Kidney capillary endothelial cell (primary cell): ENCODE measurements around the gene EIF5A2.
"Not testable (repeated sequence)": the region's sequence is repeated elsewhere in the genome, so short reads cannot be mapped to it uniquely, and the experiment has no call there.

Source experiments
- DNase-seq: peaks from one replicate; pipeline ENCODE4 v3.0.0-alpha.2; 2018; ENCODE audit warnings: low spot score

The EIF5A2 gene

DNA sequence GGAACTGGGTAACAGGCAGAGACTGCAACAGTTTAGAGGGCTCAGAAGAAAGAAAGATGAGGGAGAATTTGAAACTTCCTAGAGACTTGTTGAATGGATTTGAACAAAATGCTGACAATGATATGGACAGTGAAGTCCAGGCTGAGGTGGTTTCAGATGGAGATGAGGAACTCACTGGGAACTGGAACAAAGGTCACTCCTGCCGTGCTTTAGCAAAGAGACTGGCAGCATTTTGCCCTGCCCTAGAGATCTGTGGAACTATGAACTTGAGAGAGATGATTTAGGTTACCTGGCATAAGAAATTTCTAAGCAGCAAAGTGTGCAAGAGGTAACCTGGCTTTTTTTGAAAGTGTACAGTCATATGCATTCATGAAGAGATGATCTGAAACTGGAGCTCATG is 11.7 kb downstream of the EIF5A2 start:
- DNase-seq, result no peak

GRCh38 chr3:170896333-170896732 is 12.1 kb downstream of the EIF5A2 start:
- DNase-seq, result not testable (repeated sequence)

DNA sequence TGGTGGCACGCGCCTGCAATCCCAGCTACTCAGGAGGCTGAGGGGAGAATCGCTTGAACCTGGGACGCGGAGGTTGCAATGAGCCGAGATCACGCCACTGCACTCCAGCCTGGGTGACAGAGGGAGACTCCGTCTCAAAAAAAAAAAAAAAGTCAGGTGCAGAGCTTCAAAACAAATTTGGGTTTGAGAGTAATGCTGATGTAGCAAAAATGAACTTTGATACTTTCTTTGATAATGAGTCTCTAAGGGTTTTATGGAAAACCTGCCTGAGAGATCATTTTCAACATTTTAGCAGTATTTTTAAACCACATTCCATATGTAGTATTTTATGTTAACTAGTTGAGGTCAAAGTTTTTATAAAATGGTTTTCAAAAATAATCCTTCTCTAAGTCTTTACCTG is 14.5 kb downstream of the EIF5A2 start:
- DNase-seq, result no peak

- DNase-seq, result no peak
These were observed 18.8 kb downstream of the EIF5A2 start for GRCh38 chr3:170889630-170890029.

- DNase-seq, result no peak
These were observed 19.3 kb downstream of the EIF5A2 start for GRCh38 chr3:170889132-170889531.

DNA sequence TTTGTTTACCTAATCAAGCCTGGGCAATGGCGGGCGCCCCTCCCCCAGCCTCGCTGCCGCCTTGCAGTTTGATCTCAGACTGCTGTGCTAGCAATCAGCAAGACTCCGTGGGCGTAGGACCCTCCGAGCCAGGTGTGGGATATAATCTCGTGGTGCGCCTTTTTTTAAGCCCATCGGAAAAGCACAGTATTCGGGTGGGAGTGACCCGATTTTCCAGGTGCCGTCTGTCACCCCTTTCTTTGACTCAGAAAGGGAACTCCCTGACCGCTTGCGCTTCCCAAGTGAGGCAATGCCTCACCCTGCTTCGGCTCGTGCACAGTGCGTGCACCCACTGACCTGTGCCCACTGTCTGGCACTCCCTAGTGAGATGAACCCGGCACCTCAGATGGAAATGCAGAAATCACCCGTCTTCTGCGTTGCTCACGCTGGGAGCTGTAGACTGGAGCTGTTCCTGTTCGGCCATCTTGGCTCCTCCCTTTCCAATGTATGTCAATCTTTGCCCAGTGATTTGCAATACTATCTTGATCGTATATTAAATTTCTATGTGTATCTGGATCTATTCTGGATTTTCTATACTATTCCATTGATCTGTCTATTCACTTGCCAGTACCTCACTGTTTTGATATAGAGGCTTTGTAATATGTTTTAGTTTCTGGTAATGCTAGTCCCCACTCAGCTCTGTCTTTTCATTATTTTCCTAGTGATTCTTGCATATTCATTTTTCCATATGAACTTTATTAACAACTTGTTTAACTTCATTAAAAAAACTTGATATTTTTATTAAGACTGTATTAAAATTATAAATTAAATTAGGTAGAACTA is 24.1 kb downstream of the EIF5A2 start:
- DNase-seq, result not testable (repeated sequence)

- not testable (repeated sequence) for DNase-seq
These were observed 29.7 kb downstream of the EIF5A2 start for GRCh38 chr3:170878688-170879087.

DNA sequence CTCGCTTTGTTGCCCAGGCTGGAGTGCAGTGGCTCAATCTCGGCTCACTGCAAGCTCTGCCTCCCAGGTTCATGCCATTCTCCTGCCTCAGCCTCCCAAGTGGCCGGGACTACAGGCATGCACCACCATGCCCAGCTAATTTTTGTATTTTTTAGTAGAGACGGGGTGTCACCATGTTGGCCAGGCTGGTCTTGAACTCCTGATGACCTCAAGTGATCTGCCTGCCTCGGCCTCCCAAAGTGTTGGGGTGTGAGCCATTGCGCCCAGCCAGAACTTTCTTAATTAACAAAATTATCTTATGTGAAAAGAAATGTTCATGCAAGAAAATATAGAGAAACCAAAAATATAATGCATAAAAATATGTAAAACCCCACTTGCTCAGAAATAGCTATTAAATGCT is 31.1 kb downstream of the EIF5A2 start:
- DNase-seq, result not testable (repeated sequence)

GRCh38 chr3:170876537-170876936 is 31.9 kb downstream of the EIF5A2 start:
- DNase-seq, result no peak

DNA sequence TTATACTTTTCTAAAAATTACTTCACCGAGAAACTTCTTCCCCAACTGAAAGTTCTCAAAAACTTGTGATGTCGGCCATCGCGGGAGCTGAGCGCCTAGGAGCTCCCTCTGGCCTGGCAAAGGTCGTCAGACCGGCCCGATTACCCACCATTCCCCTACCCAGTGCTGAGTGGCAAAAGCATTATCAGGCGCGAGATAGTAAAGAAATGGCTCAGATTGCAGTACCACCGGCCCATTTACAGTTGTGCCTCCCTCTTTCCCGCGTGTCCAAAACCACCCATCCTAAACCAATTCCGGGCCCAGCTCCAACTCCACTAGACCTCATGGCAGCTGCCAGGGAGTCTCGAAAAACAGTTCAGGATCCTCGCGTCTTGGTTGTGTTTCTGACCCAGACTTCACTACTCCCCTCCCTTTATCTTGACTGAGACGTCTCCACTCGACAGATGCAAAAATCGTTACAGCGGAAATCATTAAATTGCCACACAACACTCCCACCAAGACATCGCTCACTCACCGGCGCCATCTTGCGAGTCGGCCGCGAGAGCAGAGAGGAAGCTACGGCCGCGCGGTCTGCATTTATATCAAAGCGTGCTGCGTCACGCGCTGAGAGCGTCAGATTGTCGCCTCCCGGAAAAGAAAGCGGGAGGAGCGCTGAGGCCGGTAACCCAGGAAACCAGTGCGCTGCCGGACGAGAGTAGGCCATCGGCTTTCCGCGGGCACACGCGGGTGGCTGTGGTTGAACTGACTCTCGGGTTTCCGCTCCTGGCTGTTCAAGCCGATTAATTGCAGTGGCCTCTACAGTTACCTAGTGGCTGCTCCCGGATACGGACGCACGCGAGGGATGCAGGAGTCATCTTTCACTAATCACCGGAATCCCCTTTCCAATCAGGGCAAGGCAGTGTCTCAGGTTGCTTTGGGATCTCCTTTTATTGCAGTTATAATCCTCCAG is 38.5 kb downstream of the EIF5A2 start, which contains the start of gene RPL22L1:
Gene RPL22L1, minus strand, starts transcription at position 551 of the 949 bp plus-strand sequence. Its CDS starts 28 bp downstream, at position 523.
- DNase-seq, result peak; percentile 94

DNA sequence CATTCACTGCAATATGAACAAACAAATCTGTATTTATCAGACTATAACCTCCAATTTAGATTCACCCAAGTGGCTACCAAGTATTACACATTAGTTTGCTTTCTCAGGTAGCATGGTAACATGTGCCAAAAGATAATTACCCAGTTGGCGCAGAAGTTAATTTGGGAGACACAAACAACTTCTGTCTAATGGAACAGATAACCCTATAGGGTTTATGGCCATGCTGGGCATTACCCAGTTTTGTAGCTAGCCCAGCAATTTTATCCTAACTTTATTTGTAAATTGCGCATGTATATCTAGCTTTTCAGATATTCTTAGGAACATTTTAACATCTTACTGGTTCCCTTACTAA is 39.2 kb downstream of the EIF5A2 start:
- DNase-seq, result no peak

DNA sequence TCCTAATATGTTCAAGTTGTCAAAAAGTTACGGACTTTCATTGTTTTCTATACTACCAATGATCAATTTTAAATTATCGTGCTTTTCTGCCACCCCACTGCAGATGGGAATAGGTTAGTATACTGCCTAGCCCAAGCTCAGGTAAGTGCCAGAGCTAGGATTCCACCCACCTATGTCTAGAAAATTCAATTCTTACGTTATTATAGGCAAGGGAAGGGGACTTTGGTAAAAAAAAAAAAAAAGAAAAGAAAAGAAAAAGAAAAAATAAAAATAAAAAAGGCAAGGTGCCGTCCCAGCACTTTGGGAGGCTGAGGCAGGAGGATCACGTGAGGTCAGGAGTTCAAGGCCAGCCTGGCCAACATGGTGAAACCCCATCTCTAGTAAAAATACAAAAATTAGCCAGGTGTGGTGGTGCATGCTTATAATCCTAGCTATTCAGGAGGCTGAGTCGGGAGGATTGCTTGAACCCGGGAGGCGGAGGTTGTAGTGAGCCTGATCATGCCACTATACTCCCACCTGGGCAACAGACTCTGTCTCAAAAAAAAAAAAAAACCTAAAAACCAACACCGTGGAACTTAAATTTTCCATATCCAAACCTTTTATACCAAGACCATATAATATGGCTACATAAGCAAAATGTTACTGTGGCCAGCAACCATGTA is 39.7 kb downstream of the EIF5A2 start:
- no peak for DNase-seq

DNA sequence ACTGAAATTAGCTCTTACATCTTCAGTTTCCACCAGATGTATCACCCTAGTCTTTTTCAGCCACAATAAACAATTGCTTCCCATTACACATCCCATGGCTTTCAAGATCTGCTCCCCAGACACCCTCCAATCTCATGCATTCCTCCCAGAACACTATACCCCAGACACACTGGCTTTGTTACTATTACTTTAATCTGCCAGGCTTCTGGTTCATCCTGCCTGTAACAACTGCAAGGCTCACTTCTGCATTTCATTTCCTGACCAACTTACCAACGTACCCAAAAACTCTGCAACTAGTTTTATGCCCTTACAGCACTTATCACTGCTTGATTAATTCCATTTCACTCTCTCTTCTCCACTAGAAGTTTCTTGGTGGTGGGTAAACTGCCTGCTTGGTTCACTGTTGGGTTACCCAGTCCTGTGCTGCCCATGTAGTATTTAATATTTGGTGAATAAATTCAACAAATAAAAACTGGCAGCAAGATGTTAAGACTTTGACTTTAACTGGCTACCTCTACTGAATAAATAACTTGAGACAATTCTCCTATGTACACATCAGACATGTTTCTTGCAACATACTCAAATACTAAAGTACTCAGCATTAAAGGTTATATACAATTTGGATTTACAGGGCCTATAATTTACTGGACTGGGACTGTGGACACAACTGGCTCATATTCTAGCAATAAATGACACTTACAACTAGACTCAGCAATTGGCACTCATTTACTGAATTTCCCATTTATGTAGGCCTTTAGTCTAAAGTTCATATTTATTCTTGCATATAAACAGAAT is 41.1 kb downstream of the EIF5A2 start:
- no peak for DNase-seq

DNA sequence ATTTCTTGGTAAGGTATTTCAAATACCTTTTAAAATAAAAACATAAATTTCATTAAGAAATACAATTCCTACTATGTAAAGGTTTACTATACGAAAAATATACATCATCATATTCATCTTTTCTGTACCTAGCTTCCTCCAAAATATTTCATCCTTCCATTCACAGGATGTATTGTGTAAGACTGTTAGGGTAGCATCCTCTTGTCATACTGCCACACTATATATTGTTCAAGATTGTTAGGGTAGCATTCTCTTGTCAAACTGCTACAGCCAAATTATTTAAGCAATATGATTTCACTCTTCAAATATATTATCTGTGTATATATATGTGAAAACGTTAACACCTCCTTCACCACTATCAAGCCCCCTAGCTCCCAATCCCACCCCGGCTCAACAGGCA is 41.9 kb downstream of the EIF5A2 start:
- no peak for DNase-seq

- DNase-seq, result no peak
These were observed 43.0 kb downstream of the EIF5A2 start for GRCh38 chr3:170865209-170866094.

DNA sequence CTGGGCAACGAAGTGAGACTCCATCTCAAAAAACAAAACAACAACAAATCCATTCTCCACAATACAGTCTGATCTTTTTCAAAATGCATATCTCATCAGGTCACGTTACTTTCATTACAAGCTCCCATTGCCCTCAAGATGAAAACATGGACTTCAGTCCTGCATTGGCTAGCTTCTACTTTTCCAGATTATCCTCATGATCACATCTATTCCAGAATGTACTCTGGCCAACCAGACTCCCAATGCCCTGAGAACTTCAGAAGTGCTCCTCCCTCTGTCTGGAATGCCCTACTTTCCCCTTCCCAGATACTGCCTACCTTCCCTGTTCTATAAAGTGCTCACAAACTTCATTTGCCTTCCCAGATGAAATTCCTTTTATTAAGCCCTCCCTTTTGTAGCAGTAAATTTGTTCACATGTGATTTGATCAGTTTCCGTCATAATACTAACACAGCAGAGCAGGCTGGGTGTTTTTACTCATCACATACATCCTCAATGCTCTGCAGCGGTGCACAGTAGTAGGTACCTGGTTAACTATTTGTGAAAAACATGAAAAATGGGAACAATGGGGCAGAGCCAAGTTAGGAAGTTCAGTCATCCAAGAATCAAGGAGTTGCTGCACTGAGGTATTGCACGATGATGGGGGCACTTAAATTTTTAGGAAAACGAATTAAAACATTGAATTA is 43.8 kb downstream of the EIF5A2 start:
- DNase-seq, result no peak

- no peak for DNase-seq
These were observed 44.6 kb downstream of the EIF5A2 start for GRCh38 chr3:170863816-170864215.

- DNase-seq, result no peak
These were observed 45.6 kb downstream of the EIF5A2 start for GRCh38 chr3:170862618-170863374.

DNA sequence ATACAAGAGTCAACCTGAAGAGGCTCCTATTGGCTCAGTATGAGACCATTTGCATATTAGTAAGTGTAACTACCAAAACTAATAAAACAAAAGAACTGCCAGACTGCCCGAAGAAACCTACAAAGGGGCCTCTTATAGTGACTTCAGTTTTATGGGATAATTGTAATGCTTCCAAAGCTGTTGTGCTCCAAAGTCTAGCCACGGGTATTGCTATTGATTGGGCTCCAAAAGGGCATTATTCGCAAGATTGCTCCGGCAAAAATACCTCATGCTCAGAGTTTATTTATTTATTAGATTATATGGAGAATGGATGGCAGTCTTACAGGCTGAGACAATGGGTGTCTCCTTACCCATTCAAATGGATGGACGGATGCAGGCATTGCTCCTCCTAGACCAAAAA is 49.8 kb downstream of the EIF5A2 start:
- DNase-seq, result no peak
